Osteoblast (primary cell): Measurements from ENCODE around the gene TJP3. TPM values are rescaled to one million over a fixed set of nuclear protein-coding genes. Genes with fewer than 3 reads are reported as not detected.

ENCODE experiments used
- DNase-seq: peaks from one replicate; pipeline ENCODE4 v3.0.0; 2011; ENCODE audit warnings: low spot score, mixed read lengths; ENCODE audit not compliant: insufficient read length; ENCODE audit errors: missing footprints
- H2AFZ ChIP-seq: 2 replicates; pipeline ENCODE4 v1.6.0; 2011; ENCODE audit warnings: mild to moderate bottlenecking, low read length
- H3K27ac ChIP-seq: 2 replicates; pipeline ENCODE4 v1.5.1; 2011; ENCODE audit warnings: mild to moderate bottlenecking, low read depth, low read length, moderate library complexity
- H3K27me3 ChIP-seq: 2 replicates; pipeline ENCODE4 v1.6.0; 2012; ENCODE audit warnings: mild to moderate bottlenecking, control low read depth, inconsistent platforms, low read length, moderate library complexity; ENCODE audit not compliant: insufficient read depth
- H3K36me3 ChIP-seq: 2 replicates; pipeline ENCODE4 v1.5.1; 2011; ENCODE audit warnings: mild to moderate bottlenecking, low read length, control low read depth, moderate library complexity; ENCODE audit not compliant: insufficient read depth
- H3K4me1 ChIP-seq: 2 replicates; pipeline ENCODE4 v1.5.1; 2011; ENCODE audit warnings: mild to moderate bottlenecking, low read length, control low read depth, moderate library complexity; ENCODE audit not compliant: insufficient read depth
- H3K4me2 ChIP-seq: 2 replicates; pipeline ENCODE4 v1.6.0; 2011; ENCODE audit warnings: mild to moderate bottlenecking, low read length; ENCODE audit not compliant: insufficient read depth
- H3K4me3 ChIP-seq: fragments of 200-600 bp; sonication (generic); 3 replicates; pipeline ENCODE4 v1.5.1; 2012; ENCODE audit warnings: mild to moderate bottlenecking, low read length, inconsistent platforms; ENCODE audit not compliant: insufficient read depth
- H3K79me2 ChIP-seq: 2 replicates; pipeline ENCODE4 v1.6.0; 2012; ENCODE audit warnings: mild to moderate bottlenecking, low read length, control low read depth, inconsistent platforms; ENCODE audit not compliant: insufficient read depth
- H3K9me3 ChIP-seq: 2 replicates; pipeline ENCODE4 v1.5.1; 2011; ENCODE audit warnings: low read depth, low read length, control low read depth
- H4K20me1 ChIP-seq: 2 replicates; pipeline ENCODE4 v1.6.0; 2012; ENCODE audit warnings: mild to moderate bottlenecking, low read length, control low read depth; ENCODE audit not compliant: insufficient read depth
- CTCF ChIP-seq: IDR thresholded peaks from 2 replicates; pipeline ENCODE4 v1.5.1; 2011; ENCODE audit warnings: mild to moderate bottlenecking, low read depth, low read length, moderate library complexity; ENCODE audit errors: extremely low read depth
- total RNA-seq: library from RNA; depleted of rRNA; stranded (reverse); fragments of >200 nt; gene quantifications from 2 replicates; pipeline ENCODE4 v1.2.3, GENCODE V29; 2012

TJP3 gene
- total RNA-seq, 1 donor, result not detected

GRCh38 chr19:3737487-3738205 lies 29.5 kb downstream of the TJP3 start:
- peak; percentile 39 for DNase-seq
- H3K27ac ChIP-seq, result no peak overlapping the region
- no peaks in the 10 kb centered on the region for H3K27me3 ChIP-seq
- H3K4me3 ChIP-seq, result no peak overlapping the region
- no peaks in the 10 kb centered on the region for H3K4me1 ChIP-seq
- no peaks in the 10 kb centered on the region for H3K79me2 ChIP-seq
- no peaks in the 10 kb centered on the region for H3K36me3 ChIP-seq
- H3K4me2 ChIP-seq, result no peak overlapping the region
- H3K9me3 ChIP-seq, result no peaks in the 10 kb centered on the region
- no peaks in the 10 kb centered on the region for H4K20me1 ChIP-seq
- H2AFZ ChIP-seq, result no peak overlapping the region
- TF ChIP-seq CTCF, result no peak

- Histone ChIP-seq H3K79me2 (no peaks in the 10 kb centered on the region), H3K27ac (no peak overlapping the region), H3K4me3 (no peak overlapping the region), H2AFZ (no peak overlapping the region), H3K4me2 (no peak overlapping the region), H3K9me3 (no peaks in the 10 kb centered on the region), H3K36me3 (no peaks in the 10 kb centered on the region), H3K27me3 (no peaks in the 10 kb centered on the region), H4K20me1 (no peaks in the 10 kb centered on the region), H3K4me1 (no peaks in the 10 kb centered on the region)
- no peak for DNase-seq
- no peak for TF ChIP-seq CTCF
Observed at GRCh38 chr19:3738477-3739220, 30.5 kb downstream of the TJP3 start.

- TF ChIP-seq CTCF, result no peak
- H3K36me3 ChIP-seq, result no peaks in the 10 kb centered on the region
- H3K4me2 ChIP-seq, result no peak overlapping the region
- H3K4me3 ChIP-seq, result no peak overlapping the region
- H3K9me3 ChIP-seq, result no peaks in the 10 kb centered on the region
- no peak for DNase-seq
- H3K27ac ChIP-seq, result no peak overlapping the region
- H3K27me3 ChIP-seq, result no peaks in the 10 kb centered on the region
- H2AFZ ChIP-seq, result no peak overlapping the region
- H4K20me1 ChIP-seq, result no peaks in the 10 kb centered on the region
- H3K4me1 ChIP-seq, result no peaks in the 10 kb centered on the region
- no peaks in the 10 kb centered on the region for H3K79me2 ChIP-seq
Observed at GRCh38 chr19:3740431-3740830, 32.2 kb downstream of the TJP3 start.

GRCh38 chr19:3743486-3743885 lies 35.3 kb downstream of the TJP3 start:
- no peak overlapping the region for H2AFZ ChIP-seq
- H3K79me2 ChIP-seq, result no peaks in the 10 kb centered on the region
- no peak for TF ChIP-seq CTCF
- H3K4me2 ChIP-seq, result no peak overlapping the region
- no peak for DNase-seq
- H3K4me1 ChIP-seq, result no peaks in the 10 kb centered on the region
- no peak overlapping the region for H3K4me3 ChIP-seq
- no peak overlapping the region for H3K27ac ChIP-seq
- H4K20me1 ChIP-seq, result no peaks in the 10 kb centered on the region
- no peaks in the 10 kb centered on the region for H3K27me3 ChIP-seq
- H3K9me3 ChIP-seq, result no peaks in the 10 kb centered on the region
- H3K36me3 ChIP-seq, result no peaks in the 10 kb centered on the region
